ENCODE measurements around the gene PRMT1. TPM values are rescaled to one million over a fixed set of nuclear protein-coding genes. Genes with fewer than 3 reads are reported as not detected.

PRMT1 gene
- polyA plus RNA-seq, 1 of the 3 experiments (the other 2 are of a cell fraction): 789 TPM

DNA sequence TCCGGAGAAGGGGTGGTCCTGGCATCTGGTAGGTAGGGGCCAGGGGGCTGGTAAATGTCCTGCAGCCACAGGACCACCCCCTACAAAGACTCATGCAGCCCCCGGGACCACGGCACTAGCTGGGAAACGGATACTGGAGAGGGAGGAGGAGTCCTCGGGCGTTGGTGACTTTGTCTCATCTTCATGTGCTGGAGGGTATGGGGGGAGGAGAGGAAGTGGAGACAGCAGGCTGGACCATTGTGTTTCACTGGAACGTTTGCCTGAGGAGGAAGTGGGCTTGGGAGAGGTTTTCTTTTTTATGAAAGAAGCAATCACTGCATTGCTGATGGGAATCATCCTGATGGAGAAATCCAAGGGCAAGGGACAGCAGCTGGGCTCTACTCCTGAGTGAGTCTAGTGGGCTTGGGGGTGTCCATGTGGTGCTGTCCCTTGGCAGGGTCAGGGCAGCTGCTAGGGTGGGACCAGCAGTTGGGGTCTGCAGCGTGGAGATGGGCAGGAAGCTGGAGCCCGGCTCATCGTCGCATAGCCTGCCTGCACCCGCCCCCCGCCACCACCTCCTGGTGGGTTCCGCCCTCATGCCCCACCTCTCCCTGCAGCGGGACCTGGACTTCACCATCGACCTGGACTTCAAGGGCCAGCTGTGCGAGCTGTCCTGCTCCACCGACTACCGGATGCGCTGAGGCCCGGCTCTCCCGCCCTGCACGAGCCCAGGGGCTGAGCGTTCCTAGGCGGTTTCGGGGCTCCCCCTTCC lies 10.7 kb downstream of the PRMT1 start:
- CTCF ChIA-PET: interaction anchor here (1.0 to 8.0 kb wide), 3 partner anchors 10 to 118 kb away, joined by 3 to 75 read pairs (median 31); partner anchors contain the start of gene PRMT1
- H3K4me3 ChIP-seq (ENCODE audit: low read depth in 2 of 2, low read length in 1 of 2): no peak overlapping the region

More for the DNA sequence above, 10.7 kb downstream of the PRMT1 start:
- Histone ChIP-seq H3K9ac (no peak overlapping the region), H3K79me2 (ENCODE audit: insufficient read depth) (peaks cover 21% of the 10 kb centered on the region), H3F3A (replicated peaks; ENCODE audit: insufficient read depth) (peaks cover 15% of the 10 kb centered on the region), H3K36me3 (replicated peaks in 1 of 2; ENCODE audit: control insufficient read depth in 1 of 2, insufficient read depth in 2 of 2, low read length in 1 of 2) (peaks cover 17 to 44% of the 10 kb centered on the region in 2 experiments), H3K4me1 (ENCODE audit: control insufficient read depth in 1 of 2, insufficient read depth in 2 of 2, low read depth in 1 of 2, low read length in 1 of 2) (peaks cover 6 to 22% of the 10 kb centered on the region in 2 experiments; a peak in 2 of 4 replicates), H3K27ac (ENCODE audit: low read depth in 2 of 2, low read length in 1 of 2) (no peak overlapping the region; a peak in 1 of 4 replicates), H2AFZ (ENCODE audit: low read depth) (no peak overlapping the region), H4K20me1 (ENCODE audit: insufficient read depth) (peaks cover 11% of the 10 kb centered on the region; the same call in 1 of the 2 replicates), H3K4me2 (no peak overlapping the region), H3K27me3 (ENCODE audit: insufficient read depth) (no peaks in the 10 kb centered on the region), H3K9me2 (no peaks in the 10 kb centered on the region), H3K9me3 (no peaks in the 10 kb centered on the region)
- POLR2A ChIA-PET: interaction anchor here (1.5 kb wide), 1 partner anchor 163 kb away, joined by 4 read pairs; the partner anchor contains the start of gene PTOV1
- 86% methylated on average over 15 of the region's 26 CpGs for WGBS (ENCODE audit: low lambda C conversion rate)
- DNase-seq: no peak
- no peak for TF ChIP-seq ELF1 (IDR thresholded peaks at IDR 0.05)
- TF ChIP-seq, protein P1, sequence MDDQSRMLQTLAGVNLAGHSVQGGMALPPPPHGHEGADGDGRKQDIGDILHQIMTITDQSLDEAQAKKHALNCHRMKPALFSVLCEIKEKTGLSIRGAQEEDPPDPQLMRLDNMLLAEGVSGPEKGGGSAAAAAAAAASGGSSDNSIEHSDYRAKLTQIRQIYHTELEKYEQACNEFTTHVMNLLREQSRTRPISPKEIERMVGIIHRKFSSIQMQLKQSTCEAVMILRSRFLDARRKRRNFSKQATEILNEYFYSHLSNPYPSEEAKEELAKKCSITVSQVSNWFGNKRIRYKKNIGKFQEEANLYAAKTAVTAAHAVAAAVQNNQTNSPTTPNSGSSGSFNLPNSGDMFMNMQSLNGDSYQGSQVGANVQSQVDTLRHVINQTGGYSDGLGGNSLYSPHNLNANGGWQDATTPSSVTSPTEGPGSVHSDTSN (IDR thresholded peaks at IDR 0.05): no peak
- no peak for TF ChIP-seq RXRA (IDR thresholded peaks at IDR 0.05; ENCODE audit: borderline replicate concordance, low read depth)
- no peak for TF ChIP-seq GABPA (IDR thresholded peaks at IDR 0.05; ENCODE audit: low read depth)
- TF ChIP-seq POLR2AphosphoS5 (IDR thresholded peaks at IDR 0.05; ENCODE audit: low read depth, low read length): no peak; the same call in 1 of the 2 replicates
- no peak for TF ChIP-seq MEF2A (IDR thresholded peaks at IDR 0.05; ENCODE audit: borderline replicate concordance, low read depth)
- TF ChIP-seq YY1 (IDR thresholded peaks at IDR 0.05; ENCODE audit: low read depth): no peak
- TF ChIP-seq SMC3 (IDR thresholded peaks at IDR 0.05; ENCODE audit: low read depth, low read length): no peak
- no peak for TF ChIP-seq RAD21 (IDR thresholded peaks at IDR 0.05; ENCODE audit: low read length)
- TF ChIP-seq USF1 (IDR thresholded peaks at IDR 0.05; ENCODE audit: borderline replicate concordance, low read depth): no peak
- TF ChIP-seq RCOR1 (IDR thresholded peaks at IDR 0.05; ENCODE audit: low read length): no peak
- TF ChIP-seq, protein P2, sequence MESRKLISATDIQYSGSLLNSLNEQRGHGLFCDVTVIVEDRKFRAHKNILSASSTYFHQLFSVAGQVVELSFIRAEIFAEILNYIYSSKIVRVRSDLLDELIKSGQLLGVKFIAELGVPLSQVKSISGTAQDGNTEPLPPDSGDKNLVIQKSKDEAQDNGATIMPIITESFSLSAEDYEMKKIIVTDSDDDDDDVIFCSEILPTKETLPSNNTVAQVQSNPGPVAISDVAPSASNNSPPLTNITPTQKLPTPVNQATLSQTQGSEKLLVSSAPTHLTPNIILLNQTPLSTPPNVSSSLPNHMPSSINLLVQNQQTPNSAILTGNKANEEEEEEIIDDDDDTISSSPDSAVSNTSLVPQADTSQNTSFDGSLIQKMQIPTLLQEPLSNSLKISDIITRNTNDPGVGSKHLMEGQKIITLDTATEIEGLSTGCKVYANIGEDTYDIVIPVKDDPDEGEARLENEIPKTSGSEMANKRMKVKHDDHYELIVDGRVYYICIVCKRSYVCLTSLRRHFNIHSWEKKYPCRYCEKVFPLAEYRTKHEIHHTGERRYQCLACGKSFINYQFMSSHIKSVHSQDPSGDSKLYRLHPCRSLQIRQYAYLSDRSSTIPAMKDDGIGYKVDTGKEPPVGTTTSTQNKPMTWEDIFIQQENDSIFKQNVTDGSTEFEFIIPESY (IDR thresholded peaks at IDR 0.05; ENCODE audit: borderline replicate concordance, low read depth): no peak
- TF ChIP-seq USF2 (IDR thresholded peaks at IDR 0.05; ENCODE audit: borderline replicate concordance, low read depth, low read length): no peak
- no peak for TF ChIP-seq MXI1 (IDR thresholded peaks at IDR 0.05; ENCODE audit: low read depth, low read length)
- TF ChIP-seq EZH2phosphoT487 (IDR thresholded peaks at IDR 0.05; ENCODE audit: borderline replicate concordance, low read depth): no peak
- TF ChIP-seq, protein P3, sequence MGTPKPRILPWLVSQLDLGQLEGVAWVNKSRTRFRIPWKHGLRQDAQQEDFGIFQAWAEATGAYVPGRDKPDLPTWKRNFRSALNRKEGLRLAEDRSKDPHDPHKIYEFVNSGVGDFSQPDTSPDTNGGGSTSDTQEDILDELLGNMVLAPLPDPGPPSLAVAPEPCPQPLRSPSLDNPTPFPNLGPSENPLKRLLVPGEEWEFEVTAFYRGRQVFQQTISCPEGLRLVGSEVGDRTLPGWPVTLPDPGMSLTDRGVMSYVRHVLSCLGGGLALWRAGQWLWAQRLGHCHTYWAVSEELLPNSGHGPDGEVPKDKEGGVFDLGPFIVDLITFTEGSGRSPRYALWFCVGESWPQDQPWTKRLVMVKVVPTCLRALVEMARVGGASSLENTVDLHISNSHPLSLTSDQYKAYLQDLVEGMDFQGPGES (IDR thresholded peaks at IDR 0.05; ENCODE audit: low read depth, low read length): no peak

All from SK-N-SH (cell line).